Kidney (tissue), 14 donors: Measurements from ENCODE around the gene OR52E4. TPM values are rescaled to one million over a fixed set of nuclear protein-coding genes. Genes with fewer than 3 reads are reported as not detected.

ENCODE experiments used
- DNase-seq, 5 donors: peaks; one replicate each; pipeline ENCODE4 v3.0.0-alpha.2; 2013 to 2020
- FAIRE-seq: peaks from 2 replicates; lab custom pipeline; 2012; peaks lifted over from hg19 to GRCh38; lab: Jason Lieb, UNC
- H3K27ac ChIP-seq, 2 donors: one replicate each; pipeline ENCODE4 v1.7.0; 2013; ENCODE audit warnings: low read depth in 2 of 2, low read length in 2 of 2, inconsistent platforms in 1 of 2
- H3K27me3 ChIP-seq: one replicate; pipeline ENCODE4 v1.7.1; 2013; ENCODE audit warnings: low read length, inconsistent platforms; ENCODE audit not compliant: control insufficient read depth, insufficient read depth
- H3K36me3 ChIP-seq, 3 donors: one replicate each; pipeline versions ENCODE4 v1.7.0 to v1.7.1; 2013; ENCODE audit warnings: low read length in 3 of 3, control low read depth in 1 of 3, inconsistent platforms in 1 of 3; ENCODE audit not compliant: insufficient read depth in 3 of 3, control insufficient read depth in 2 of 3
- H3K4me1 ChIP-seq, 3 donors: one replicate each; pipeline versions ENCODE4 v1.7.0 to v1.7.1; 2013; ENCODE audit warnings: low read length in 3 of 3, inconsistent platforms in 1 of 3, low read depth in 1 of 3; ENCODE audit not compliant: control insufficient read depth in 2 of 3, insufficient read depth in 2 of 3
- H3K4me3 ChIP-seq, 3 donors: one replicate each; pipeline versions ENCODE4 v1.7.0 to v1.8.1; 2013; ENCODE audit warnings: low read length in 3 of 3, control low read depth in 1 of 3, inconsistent platforms in 1 of 3
- H3K9ac ChIP-seq, 3 donors: one replicate each; pipeline versions ENCODE4 v1.7.0 to v1.7.1; 2013; ENCODE audit warnings: low read length in 3 of 3, control low read depth in 1 of 3, inconsistent platforms in 1 of 3
- H3K9me3 ChIP-seq, 3 donors: one replicate each; pipeline versions ENCODE4 v1.7.0 to v1.7.1; 2013; ENCODE audit warnings: low read length in 3 of 3, control low read depth in 1 of 3, inconsistent platforms in 1 of 3; ENCODE audit not compliant: control insufficient read depth in 2 of 3, insufficient read depth in 1 of 3
- intact Hi-C: fragments of 100-400 bp; cut with DNase I; formaldehyde crosslinking; loops from one replicate; pipeline ENCODE4 v1.11.1; 2022
- polyA plus RNA-seq: library from polyadenylated mRNA; stranded (reverse); fragments of 350-450 nt; fragmentation: Illumina TruSeq; extraction: RNeasy Lipid Tissue Mini Kit (QIAGEN cat#74804); gene quantifications from one replicate; pipeline ENCODE4 v1.2.3, GENCODE V29; 2014; ENCODE audit warnings: low read depth, low replicate concordance; ENCODE audit not compliant: insufficient read depth
- total RNA-seq: library from RNA; stranded (reverse); fragmentation: NEBNext Ultra II Directional; extraction: Animal tissue kit (Norgen Biotek cat#: 25700); gene quantifications from one replicate; pipeline ENCODE4 v1.2.1, GENCODE V29; 2021
- TF ChIP-seq, protein P1 (sequence below): IDR thresholded peaks from 3 replicates; pipeline ENCODE4 v1.5.1; 2012; ENCODE audit warnings: mild to moderate bottlenecking, moderate library complexity, borderline replicate concordance; ENCODE audit not compliant: insufficient read depth; ENCODE audit errors: extremely low read depth
- donor health status: control.
- donor health status: control.
- donor health status: control.
- donor health status: control.
- donor health status: control.
- donor health status: DM: yes; HTN: yes; CAD: no.
- donor health status: Normal renal cell carcinoma (clear cell type).

The OR52E4 gene
- total and polyA plus RNA-seq, 2 donors from 2014 or later, result not detected

DNA sequence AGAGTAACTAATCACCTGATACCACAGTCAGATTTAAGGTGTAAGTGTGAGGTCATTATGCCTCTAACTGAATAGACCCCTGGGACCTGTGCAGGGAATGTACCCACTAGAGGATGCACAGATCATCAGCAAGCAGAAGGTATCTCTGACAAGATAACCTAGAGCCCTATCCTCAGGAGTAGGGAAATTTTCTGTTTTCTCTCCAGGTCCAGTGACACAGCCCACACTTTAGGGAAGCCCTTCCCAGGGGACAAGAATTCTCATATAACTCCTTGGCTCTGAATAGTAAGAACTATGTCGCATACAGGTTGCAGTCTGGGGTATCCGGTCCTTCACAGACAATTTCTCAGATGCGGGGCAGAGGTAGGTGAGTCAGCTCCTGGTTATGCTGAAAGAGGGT lies 12.5 kb downstream of the OR52E4 start, which contains the start of gene OR52E5:
Gene OR52E5, plus strand, starts transcription at position 301 of the 400 bp plus-strand sequence. CDS start 7,569 bp downstream, outside the sequence.
- FAIRE-seq, result no peak
- no peaks in the 10 kb centered on the region for H3K4me1 ChIP-seq

DNA sequence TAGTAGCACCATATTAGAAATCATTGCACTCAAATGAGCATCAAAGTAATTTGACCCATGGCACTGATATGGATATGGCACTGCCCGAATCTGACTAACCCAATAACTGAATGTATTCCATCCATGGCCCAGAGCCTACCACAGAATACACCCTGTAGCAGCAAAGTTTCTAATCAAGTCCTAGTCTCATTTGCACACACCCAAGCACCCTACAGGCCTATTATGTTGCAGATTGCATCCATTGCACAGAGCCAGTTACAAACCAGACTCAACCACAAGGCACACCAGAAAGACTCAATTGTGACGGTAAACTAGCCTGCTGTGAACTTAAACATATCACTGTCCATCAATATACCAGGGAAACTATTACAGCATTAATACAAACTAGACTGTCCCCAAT lies 19.1 kb downstream of the OR52E4 start:
- Histone ChIP-seq H3K9ac (no peak overlapping the region), H3K27ac (no peak overlapping the region), H3K36me3 (no peaks in the 10 kb centered on the region), H3K4me1 (no peaks in the 10 kb centered on the region), H3K9me3 (no peaks in the 10 kb centered on the region), H3K27me3 (no peaks in the 10 kb centered on the region), H3K4me3 (no peak overlapping the region)
- DNase-seq, result no peak
- intact Hi-C loops, result no loop called here
- TF ChIP-seq, protein P1, sequence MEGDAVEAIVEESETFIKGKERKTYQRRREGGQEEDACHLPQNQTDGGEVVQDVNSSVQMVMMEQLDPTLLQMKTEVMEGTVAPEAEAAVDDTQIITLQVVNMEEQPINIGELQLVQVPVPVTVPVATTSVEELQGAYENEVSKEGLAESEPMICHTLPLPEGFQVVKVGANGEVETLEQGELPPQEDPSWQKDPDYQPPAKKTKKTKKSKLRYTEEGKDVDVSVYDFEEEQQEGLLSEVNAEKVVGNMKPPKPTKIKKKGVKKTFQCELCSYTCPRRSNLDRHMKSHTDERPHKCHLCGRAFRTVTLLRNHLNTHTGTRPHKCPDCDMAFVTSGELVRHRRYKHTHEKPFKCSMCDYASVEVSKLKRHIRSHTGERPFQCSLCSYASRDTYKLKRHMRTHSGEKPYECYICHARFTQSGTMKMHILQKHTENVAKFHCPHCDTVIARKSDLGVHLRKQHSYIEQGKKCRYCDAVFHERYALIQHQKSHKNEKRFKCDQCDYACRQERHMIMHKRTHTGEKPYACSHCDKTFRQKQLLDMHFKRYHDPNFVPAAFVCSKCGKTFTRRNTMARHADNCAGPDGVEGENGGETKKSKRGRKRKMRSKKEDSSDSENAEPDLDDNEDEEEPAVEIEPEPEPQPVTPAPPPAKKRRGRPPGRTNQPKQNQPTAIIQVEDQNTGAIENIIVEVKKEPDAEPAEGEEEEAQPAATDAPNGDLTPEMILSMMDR, result no peak
- no peak for FAIRE-seq

More for the DNA sequence above, 12.5 kb downstream of the OR52E4 start, which contains the start of gene OR52E5:
- Histone ChIP-seq H3K9me3 (no peaks in the 10 kb centered on the region), H3K9ac (no peak within 1 kb of the TSS), H3K27me3 (no peaks in the 10 kb centered on the region), H3K27ac (no peak within 1 kb of the TSS), H3K4me3 (no peak within 1 kb of the TSS), H3K36me3 (no peaks in the 10 kb centered on the region)
- TF ChIP-seq, protein P1, result no peak
- intact Hi-C loops, result no loop called here
- DNase-seq, result no peak

DNA sequence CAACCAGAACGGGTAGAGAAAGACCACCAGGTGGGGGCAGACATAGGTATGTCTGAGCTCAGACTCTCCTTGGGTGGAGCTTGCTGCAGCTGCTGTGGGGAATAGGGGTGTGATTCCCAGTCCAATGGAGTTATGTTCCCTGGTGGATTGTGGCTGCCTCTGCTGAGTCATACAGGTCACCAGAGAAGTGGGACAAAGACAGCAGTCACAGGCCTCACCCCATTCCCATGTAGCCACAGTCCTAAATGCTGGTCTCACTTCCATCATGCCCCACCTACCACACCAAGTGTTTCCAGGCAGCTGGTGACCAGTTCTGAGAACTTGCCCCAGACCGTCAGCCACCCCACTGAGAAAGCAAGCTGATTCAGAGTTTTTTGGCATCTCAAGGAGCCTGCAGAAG lies 30.1 kb downstream of the OR52E4 start:
- Histone ChIP-seq H3K4me1 (no peaks in the 10 kb centered on the region), H3K9ac (no peak overlapping the region), H3K9me3 (no peaks in the 10 kb centered on the region), H3K4me3 (no peak overlapping the region), H3K36me3 (no peaks in the 10 kb centered on the region), H3K27me3 (no peaks in the 10 kb centered on the region), H3K27ac (no peak overlapping the region)
- DNase-seq (no peak), FAIRE-seq (no peak)
- intact Hi-C loops, result no loop called here
- TF ChIP-seq, protein P1, result no peak
